Fibroblast of skin of right biceps (primary cell): Measurements from ENCODE around the gene TBRG4.

Experiments
- DNase-seq: peaks from one replicate; pipeline ENCODE4 v3.0.0-alpha.2; 2013

Gene TBRG4

GRCh38 chr7:45050198-45050597 lies 61.3 kb downstream of the TBRG4 start:
- no peak for DNase-seq
